GM21381 (cell line): Measurements from ENCODE around the gene EIF4E2.
A peak's percentile ranks its signal among the peaks of the same experiment; 100 is the strongest.

Experiments
- ATAC-seq: cut with Tn5 transposase; IDR thresholded peaks from one replicate; pipeline ENCODE4 v1.9.1; 2021; ENCODE audit warnings: mild to moderate bottlenecking, moderate library complexity; ENCODE audit not compliant: unreplicated experiment

The EIF4E2 gene

GRCh38 chr2:232550354-232551249 lies at the start of gene EIF4E2, which contains the start of gene TIGD1:
Gene EIF4E2 (plus strand): TSS chr2:232550689. CDS start chr2:232550725, 36 bp downstream.
Gene TIGD1 (minus strand): TSS chr2:232550557. CDS start chr2:232549882, 675 bp downstream.
- peak; percentile 96 for ATAC-seq

GRCh38 chr2:232501331-232501771 lies 49.1 kb upstream of the EIF4E2 start:
- ATAC-seq: no peak

- no peak for ATAC-seq
These were observed 48.6 kb upstream of the EIF4E2 start for GRCh38 chr2:232501794-232502390.

- no peak for ATAC-seq
These were observed 48.0 kb upstream of the EIF4E2 start for GRCh38 chr2:232502511-232502910.

- ATAC-seq: no peak
These were observed 47.3 kb upstream of the EIF4E2 start for GRCh38 chr2:232502911-232503808.

GRCh38 chr2:232503809-232504323 lies 46.6 kb upstream of the EIF4E2 start:
- ATAC-seq: no peak

GRCh38 chr2:232504438-232504837 lies 46.1 kb upstream of the EIF4E2 start:
- no peak for ATAC-seq

- ATAC-seq: no peak
These were observed 44.6 kb upstream of the EIF4E2 start for GRCh38 chr2:232505856-232506255.

- no peak for ATAC-seq
These were observed 43.8 kb upstream of the EIF4E2 start for GRCh38 chr2:232506709-232507108.

- no peak for ATAC-seq
These were observed 42.2 kb upstream of the EIF4E2 start for GRCh38 chr2:232508251-232508650.

- no peak for ATAC-seq
These were observed 39.1 kb upstream of the EIF4E2 start for GRCh38 chr2:232511336-232511890.

GRCh38 chr2:232512602-232513001 lies 37.9 kb upstream of the EIF4E2 start:
- no peak for ATAC-seq

GRCh38 chr2:232513353-232513752 lies 37.1 kb upstream of the EIF4E2 start:
- no peak for ATAC-seq

GRCh38 chr2:232515639-232516038 lies 34.9 kb upstream of the EIF4E2 start:
- ATAC-seq: no peak

GRCh38 chr2:232516551-232516950 lies 33.9 kb upstream of the EIF4E2 start:
- ATAC-seq: no peak

GRCh38 chr2:232518844-232519243 lies 31.6 kb upstream of the EIF4E2 start:
- no peak for ATAC-seq

GRCh38 chr2:232519581-232520438 lies 30.7 kb upstream of the EIF4E2 start, which contains the start of gene PRSS56:
Gene PRSS56 (plus strand): TSS chr2:232520388. CDS start chr2:232520599, 211 bp downstream.
- no peak for ATAC-seq

- no peak for ATAC-seq
These were observed 30.0 kb upstream of the EIF4E2 start for GRCh38 chr2:232520489-232520888.

- no peak for ATAC-seq
These were observed 29.4 kb upstream of the EIF4E2 start for GRCh38 chr2:232521098-232521497.
